Erythroblast (primary cell): Measurements from ENCODE around the gene IFITM2.

Experiments used
- GATA1 ChIP-seq: IDR thresholded peaks from 2 replicates; pipeline ENCODE4 v1.6.1; 2011; ENCODE audit warnings: low read depth, mild to moderate bottlenecking, control low read depth, low read length, moderate library complexity
- POLR2A ChIP-seq: IDR thresholded peaks from 2 replicates; pipeline ENCODE4 v1.6.1; 2011; ENCODE audit warnings: mild to moderate bottlenecking, low read length

DNA sequence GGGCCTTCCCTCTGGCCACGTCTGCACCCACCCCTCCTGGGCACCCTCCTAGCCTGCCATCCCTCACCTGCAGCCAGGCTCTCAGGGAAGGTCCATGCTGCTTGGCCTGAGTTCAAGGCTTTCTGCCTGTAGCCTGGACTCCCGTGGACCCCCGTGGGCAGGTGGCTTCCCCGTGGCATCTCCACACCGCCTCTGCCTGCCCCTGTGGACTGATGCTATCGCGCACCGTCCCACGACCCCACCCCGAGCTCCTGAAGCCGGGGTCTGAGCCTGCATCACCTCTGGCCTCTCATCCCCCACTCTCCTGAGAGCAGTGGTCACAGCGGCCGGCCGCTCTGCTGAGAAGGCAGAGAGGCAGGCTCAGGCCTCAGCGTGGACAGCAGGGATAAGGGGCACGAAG lies 12.8 kb upstream of the IFITM2 start:
- TF ChIP-seq POLR2A (no peak), GATA1 (no peak)
